DND-41 (cell line): Measurements from ENCODE around the gene POU6F2.

Experiments used
- ATAC-seq: fragments of 200-7000 bp; cut with Tn5 transposase; 3 replicates; pipeline ENCODE4 v1.9.1; 2021; ENCODE audit warnings: low read depth; ENCODE audit not compliant: insufficient read depth
- DNase-seq: peaks from one replicate; pipeline ENCODE4 v3.0.0-alpha.2; 2020
- H2AFZ ChIP-seq: 2 replicates; pipeline ENCODE4 v1.6.0; 2012; ENCODE audit warnings: low read depth, low read length
- H3K27ac ChIP-seq: 2 replicates; pipeline ENCODE4 v1.5.1; 2012; ENCODE audit warnings: low read length, inconsistent platforms
- H3K27me3 ChIP-seq: fragments of 200-600 bp; sonication (generic); 2 replicates; pipeline ENCODE4 v1.6.0; 2012; ENCODE audit warnings: low read length, mild to moderate bottlenecking, inconsistent platforms; ENCODE audit not compliant: insufficient read depth, poor library complexity
- H3K36me3 ChIP-seq: 2 replicates; pipeline ENCODE4 v1.5.1; 2012; ENCODE audit warnings: low read length, inconsistent platforms; ENCODE audit not compliant: insufficient read depth
- H3K4me1 ChIP-seq: 2 replicates; pipeline ENCODE4 v1.5.1; 2012; ENCODE audit warnings: mild to moderate bottlenecking, low read length; ENCODE audit not compliant: insufficient read depth
- H3K4me2 ChIP-seq: 2 replicates; pipeline ENCODE4 v1.6.0; 2012; ENCODE audit warnings: mild to moderate bottlenecking, moderate library complexity, low read length, inconsistent platforms; ENCODE audit not compliant: insufficient read depth
- H3K4me3 ChIP-seq, 2 experiments: fragments of 200-600 bp in 1 of 2; shearing (Covaris generic) in 1 of 2; 2 replicates each; pipeline ENCODE4 v1.5.1; 2012 to 2016; ENCODE audit warnings: inconsistent platforms in 2 of 2, low read length in 2 of 2, mild to moderate bottlenecking in 2 of 2, low read depth in 1 of 2, moderate library complexity in 1 of 2
- H3K79me2 ChIP-seq: 2 replicates; pipeline ENCODE4 v1.6.0; 2012; ENCODE audit warnings: low read length, inconsistent platforms; ENCODE audit not compliant: insufficient read depth
- H3K9ac ChIP-seq: 2 replicates; pipeline ENCODE4 v1.6.0; 2012; ENCODE audit warnings: low read depth, mild to moderate bottlenecking, inconsistent platforms, low read length, moderate library complexity
- H3K9me3 ChIP-seq: 2 replicates; pipeline ENCODE4 v1.5.1; 2012; ENCODE audit warnings: low read length, moderate library complexity, mild to moderate bottlenecking, inconsistent platforms; ENCODE audit not compliant: insufficient read depth, severe bottlenecking
- H4K20me1 ChIP-seq: 2 replicates; pipeline ENCODE4 v1.6.0; 2012; ENCODE audit warnings: low read length; ENCODE audit not compliant: insufficient read depth
- CTCF ChIP-seq: IDR thresholded peaks from 2 replicates; pipeline ENCODE4 v1.5.1; 2012; ENCODE audit warnings: borderline replicate concordance, low read length, moderate library complexity, mild to moderate bottlenecking; ENCODE audit not compliant: poor library complexity, severe bottlenecking; ENCODE audit errors: extremely low read depth
- EZH2 ChIP-seq: IDR thresholded peaks from 3 replicates; pipeline ENCODE4 v1.6.1; 2012; ENCODE audit warnings: borderline replicate concordance, low read depth, mild to moderate bottlenecking, moderate library complexity, low read length, inconsistent platforms; ENCODE audit not compliant: severe bottlenecking

Gene POU6F2

GRCh38 chr7:39285256-39285655 is 307.5 kb downstream of the POU6F2 start:
- no peaks in the 10 kb centered on the region for H3K36me3 ChIP-seq
- no peak for TF ChIP-seq EZH2
- no peak for TF ChIP-seq CTCF

GRCh38 chr7:39288303-39288702 is 310.6 kb downstream of the POU6F2 start:
- H3K36me3 ChIP-seq = no peaks in the 10 kb centered on the region
- DNase-seq = no peak
- no peaks in the 10 kb centered on the region for H3K9me3 ChIP-seq
- no peak overlapping the region for H2AFZ ChIP-seq
- no peak for ATAC-seq
- no peaks in the 10 kb centered on the region for H3K4me1 ChIP-seq
- peaks cover 7% of the 10 kb centered on the region for H3K27me3 ChIP-seq
- no peak overlapping the region for H3K9ac ChIP-seq
- no peak overlapping the region for H3K4me2 ChIP-seq
- no peak overlapping the region for H3K4me3 ChIP-seq
- no peaks in the 10 kb centered on the region for H4K20me1 ChIP-seq
- no peaks in the 10 kb centered on the region for H3K79me2 ChIP-seq
- TF ChIP-seq CTCF (no peak), EZH2 (no peak)
- no peak overlapping the region for H3K27ac ChIP-seq

More at GRCh38 chr7:39285256-39285655, 307.5 kb downstream of the POU6F2 start:
- no peak overlapping the region for H3K4me3 ChIP-seq
- H3K27ac ChIP-seq = no peak overlapping the region
- no peak overlapping the region for H3K9ac ChIP-seq
- H4K20me1 ChIP-seq = no peaks in the 10 kb centered on the region
- H2AFZ ChIP-seq = no peak overlapping the region
- H3K4me1 ChIP-seq = no peaks in the 10 kb centered on the region
- no peak overlapping the region for H3K4me2 ChIP-seq
- H3K79me2 ChIP-seq = no peaks in the 10 kb centered on the region
- H3K27me3 ChIP-seq = peaks cover 11% of the 10 kb centered on the region
- DNase-seq = no peak
- no peaks in the 10 kb centered on the region for H3K9me3 ChIP-seq
- ATAC-seq = no peak

GRCh38 chr7:39291628-39292410 is 314.1 kb downstream of the POU6F2 start:
- no peak overlapping the region for H3K27ac ChIP-seq

More at GRCh38 chr7:39291628-39292410, 314.1 kb downstream of the POU6F2 start:
- H3K9me3 ChIP-seq = no peaks in the 10 kb centered on the region
- H3K9ac ChIP-seq = no peak overlapping the region
- TF ChIP-seq EZH2 = no peak
- TF ChIP-seq CTCF = no peak
- DNase-seq (no peak), ATAC-seq (no peak)
- H3K27me3 ChIP-seq = peaks cover 2% of the 10 kb centered on the region
- H3K36me3 ChIP-seq = no peaks in the 10 kb centered on the region
- no peak overlapping the region for H3K4me3 ChIP-seq
- no peaks in the 10 kb centered on the region for H3K79me2 ChIP-seq
- no peak overlapping the region for H3K4me2 ChIP-seq
- H3K4me1 ChIP-seq = no peaks in the 10 kb centered on the region
- H2AFZ ChIP-seq = no peak overlapping the region
- H4K20me1 ChIP-seq = no peaks in the 10 kb centered on the region
